ENCODE measurements around the gene POLR2A.
"Not testable (repeated sequence)": the region's sequence is repeated elsewhere in the genome, so short reads cannot be mapped to it uniquely, and the experiment has no call there.

The POLR2A gene

GRCh38 chr17:7460850-7461660 is 23.1 kb upstream of the POLR2A start:
- DNase-seq: no peak

GRCh38 chr17:7462474-7463371 is 21.4 kb upstream of the POLR2A start:
- DNase-seq: no peak

GRCh38 chr17:7463372-7463846 is 20.8 kb upstream of the POLR2A start:
- no peak for DNase-seq

- DNase-seq: no peak
Observed at GRCh38 chr17:7464081-7464480, 20.1 kb upstream of the POLR2A start.

GRCh38 chr17:7465597-7466275 is 18.4 kb upstream of the POLR2A start:
- DNase-seq: no peak

- DNase-seq: no peak
Observed at GRCh38 chr17:7466318-7466638, 17.9 kb upstream of the POLR2A start.

GRCh38 chr17:7466639-7467341 is 17.4 kb upstream of the POLR2A start:
- no peak for DNase-seq

- DNase-seq: no peak
Observed at GRCh38 chr17:7467498-7467897, 16.7 kb upstream of the POLR2A start.

- no peak for DNase-seq
Observed at GRCh38 chr17:7468290-7468689, 15.9 kb upstream of the POLR2A start.

- DNase-seq: no peak
Observed at GRCh38 chr17:7468804-7469389, 15.3 kb upstream of the POLR2A start.

- DNase-seq: not testable (repeated sequence)
Observed at GRCh38 chr17:7469843-7470242, 14.3 kb upstream of the POLR2A start.

- not testable (repeated sequence) for DNase-seq
Observed at GRCh38 chr17:7470457-7470973, 13.7 kb upstream of the POLR2A start.

- DNase-seq: no peak
Observed at GRCh38 chr17:7471729-7472128, 12.4 kb upstream of the POLR2A start.

- not testable (repeated sequence) for DNase-seq
Observed at GRCh38 chr17:7474767-7475166, 9.4 kb upstream of the POLR2A start.

- no peak for DNase-seq
Observed at GRCh38 chr17:7475764-7476422, 8.3 kb upstream of the POLR2A start.

- DNase-seq: no peak
Observed at GRCh38 chr17:7476494-7476893, 7.7 kb upstream of the POLR2A start.

GRCh38 chr17:7476951-7477350 is 7.2 kb upstream of the POLR2A start:
- no peak for DNase-seq

- DNase-seq: peak; percentile 87
Observed at GRCh38 chr17:7477392-7478275, 6.5 kb upstream of the POLR2A start.

GRCh38 chr17:7478276-7479212 is 5.6 kb upstream of the POLR2A start:
- DNase-seq: peak; percentile 72

Measured in NCI-H82 (cell line).